Loucy (cell line): ENCODE measurements around the gene BCL2.

Experiments used
- EZH2phosphoT487 ChIP-seq: fragments of 200-600 bp; IDR thresholded peaks from 2 replicates; pipeline ENCODE4 v1.6.1; 2018; ENCODE audit warnings: antibody characterized with exemption, mild to moderate bottlenecking, moderate library complexity, borderline replicate concordance
- TF ChIP-seq, protein P1 (sequence below): fragments of 200-600 bp; sonication (generic); conservative IDR thresholded peaks from 2 replicates; pipeline ENCODE4 v1.5.1; 2014; ENCODE audit warnings: mild to moderate bottlenecking, antibody characterized with exemption, low read length

DNA sequence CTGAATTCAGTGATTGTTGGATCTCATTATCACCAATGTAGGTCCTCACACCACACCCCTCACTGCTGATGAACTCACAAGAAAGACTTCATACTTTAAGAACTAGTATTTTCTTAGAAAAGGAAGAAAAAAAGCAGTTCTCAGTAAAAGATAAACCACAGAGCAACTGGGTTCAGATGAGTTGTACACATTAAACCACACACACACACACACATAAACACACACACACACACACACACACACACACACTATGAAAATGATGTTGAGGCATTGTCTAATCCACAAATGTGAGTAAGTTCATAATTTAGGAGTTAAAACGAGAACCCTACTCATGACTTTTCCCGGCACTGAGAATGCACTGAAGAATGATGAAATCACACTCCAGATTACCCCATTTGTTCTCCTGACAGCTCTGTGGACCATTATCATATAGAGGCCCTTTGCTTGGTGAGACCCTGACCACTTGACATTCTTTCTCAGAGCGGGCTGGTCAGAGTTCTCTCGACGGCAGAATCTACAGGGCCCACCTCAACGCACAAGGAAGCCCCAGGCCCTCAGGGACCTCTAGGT, 106.2 kb downstream of the BCL2 start:
- TF ChIP-seq, protein P1, sequence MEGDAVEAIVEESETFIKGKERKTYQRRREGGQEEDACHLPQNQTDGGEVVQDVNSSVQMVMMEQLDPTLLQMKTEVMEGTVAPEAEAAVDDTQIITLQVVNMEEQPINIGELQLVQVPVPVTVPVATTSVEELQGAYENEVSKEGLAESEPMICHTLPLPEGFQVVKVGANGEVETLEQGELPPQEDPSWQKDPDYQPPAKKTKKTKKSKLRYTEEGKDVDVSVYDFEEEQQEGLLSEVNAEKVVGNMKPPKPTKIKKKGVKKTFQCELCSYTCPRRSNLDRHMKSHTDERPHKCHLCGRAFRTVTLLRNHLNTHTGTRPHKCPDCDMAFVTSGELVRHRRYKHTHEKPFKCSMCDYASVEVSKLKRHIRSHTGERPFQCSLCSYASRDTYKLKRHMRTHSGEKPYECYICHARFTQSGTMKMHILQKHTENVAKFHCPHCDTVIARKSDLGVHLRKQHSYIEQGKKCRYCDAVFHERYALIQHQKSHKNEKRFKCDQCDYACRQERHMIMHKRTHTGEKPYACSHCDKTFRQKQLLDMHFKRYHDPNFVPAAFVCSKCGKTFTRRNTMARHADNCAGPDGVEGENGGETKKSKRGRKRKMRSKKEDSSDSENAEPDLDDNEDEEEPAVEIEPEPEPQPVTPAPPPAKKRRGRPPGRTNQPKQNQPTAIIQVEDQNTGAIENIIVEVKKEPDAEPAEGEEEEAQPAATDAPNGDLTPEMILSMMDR, result no peak
- no peak for TF ChIP-seq EZH2phosphoT487
